Bronchial epithelial cell (primary cell): ENCODE measurements around the gene LRRC8B. TPM values are rescaled to one million over a fixed set of nuclear protein-coding genes. Genes with fewer than 3 reads are reported as not detected.
A peak's percentile ranks its signal among the peaks of the same experiment; 100 is the strongest.

Experiments used
- DNase-seq: peaks from one replicate; pipeline ENCODE4 v3.0.0-alpha.2; 2010; ENCODE audit warnings: low read depth
- FAIRE-seq: peaks from 2 replicates; lab custom pipeline; 2011; peaks lifted over from hg19 to GRCh38; lab: Jason Lieb, UNC
- H3K27me3 ChIP-seq: 2 replicates; pipeline ENCODE4 v1.5.1; 2011; ENCODE audit warnings: low read length; ENCODE audit not compliant: control insufficient read depth, insufficient read depth
- H3K36me3 ChIP-seq: 2 replicates; pipeline ENCODE4 v1.5.1; 2011; ENCODE audit warnings: low read length; ENCODE audit not compliant: control insufficient read depth, insufficient read depth
- H3K4me3 ChIP-seq: 2 replicates; pipeline ENCODE4 v1.5.1; 2011; ENCODE audit warnings: mild to moderate bottlenecking, low read depth, low read length, control low read depth
- CTCF ChIP-seq: IDR thresholded peaks from 2 replicates; pipeline ENCODE4 v1.5.1; 2011; ENCODE audit warnings: mild to moderate bottlenecking, moderate library complexity, low read length, control low read depth, inconsistent platforms; ENCODE audit not compliant: insufficient read depth, severe bottlenecking
- total RNA-seq: library from RNA; depleted of rRNA; stranded (reverse); fragments of >200 nt; gene quantifications from 2 replicates; pipeline ENCODE4 v1.2.1, GENCODE V29; 2014

The LRRC8B gene
- total RNA-seq, 1 donor from 2014 or later = 7.6 TPM

GRCh38 chr1:89606227-89606980 lies 81.8 kb downstream of the LRRC8B start:
- FAIRE-seq (no peak), DNase-seq (no peak)
- TF ChIP-seq CTCF = no peak

GRCh38 chr1:89607156-89607555 lies 82.5 kb downstream of the LRRC8B start:
- TF ChIP-seq CTCF = no peak
- DNase-seq (no peak), FAIRE-seq (no peak)
- H3K27me3 ChIP-seq = no peaks in the 10 kb centered on the region
- H3K4me3 ChIP-seq = no peak overlapping the region
- no peaks in the 10 kb centered on the region for H3K36me3 ChIP-seq

More at GRCh38 chr1:89606227-89606980, 81.8 kb downstream of the LRRC8B start:
- Histone ChIP-seq H3K27me3 (no peaks in the 10 kb centered on the region), H3K4me3 (no peak overlapping the region), H3K36me3 (no peaks in the 10 kb centered on the region)

- Histone ChIP-seq H3K27me3 (no peaks in the 10 kb centered on the region), H3K4me3 (no peak overlapping the region), H3K36me3 (no peaks in the 10 kb centered on the region)
- DNase-seq (no peak), FAIRE-seq (no peak)
- no peak for TF ChIP-seq CTCF
These were observed 83.1 kb downstream of the LRRC8B start for GRCh38 chr1:89607586-89608318.

- Histone ChIP-seq H3K36me3 (no peaks in the 10 kb centered on the region), H3K27me3 (no peaks in the 10 kb centered on the region), H3K4me3 (no peak overlapping the region)
- no peak for TF ChIP-seq CTCF
- peak; percentile 79 for DNase-seq
- no peak for FAIRE-seq
These were observed 83.8 kb downstream of the LRRC8B start for GRCh38 chr1:89608319-89608983.

- DNase-seq (no peak), FAIRE-seq (no peak)
- Histone ChIP-seq H3K36me3 (no peaks in the 10 kb centered on the region), H3K27me3 (no peaks in the 10 kb centered on the region), H3K4me3 (no peak overlapping the region)
- no peak for TF ChIP-seq CTCF
These were observed 84.5 kb downstream of the LRRC8B start for GRCh38 chr1:89608984-89609725.
